ENCODE measurements around the gene MBTPS1. TPM values are rescaled to one million over a fixed set of nuclear protein-coding genes. Genes with fewer than 3 reads are reported as not detected.
A peak's percentile ranks its signal among the peaks of the same experiment; 100 is the strongest.
"Not testable (repeated sequence)": the region's sequence is repeated elsewhere in the genome, so short reads cannot be mapped to it uniquely, and the experiment has no call there.

The MBTPS1 gene
- total RNA-seq, 2 experiments from 2014 or later: 36.9 to 41.3 TPM

DNA sequence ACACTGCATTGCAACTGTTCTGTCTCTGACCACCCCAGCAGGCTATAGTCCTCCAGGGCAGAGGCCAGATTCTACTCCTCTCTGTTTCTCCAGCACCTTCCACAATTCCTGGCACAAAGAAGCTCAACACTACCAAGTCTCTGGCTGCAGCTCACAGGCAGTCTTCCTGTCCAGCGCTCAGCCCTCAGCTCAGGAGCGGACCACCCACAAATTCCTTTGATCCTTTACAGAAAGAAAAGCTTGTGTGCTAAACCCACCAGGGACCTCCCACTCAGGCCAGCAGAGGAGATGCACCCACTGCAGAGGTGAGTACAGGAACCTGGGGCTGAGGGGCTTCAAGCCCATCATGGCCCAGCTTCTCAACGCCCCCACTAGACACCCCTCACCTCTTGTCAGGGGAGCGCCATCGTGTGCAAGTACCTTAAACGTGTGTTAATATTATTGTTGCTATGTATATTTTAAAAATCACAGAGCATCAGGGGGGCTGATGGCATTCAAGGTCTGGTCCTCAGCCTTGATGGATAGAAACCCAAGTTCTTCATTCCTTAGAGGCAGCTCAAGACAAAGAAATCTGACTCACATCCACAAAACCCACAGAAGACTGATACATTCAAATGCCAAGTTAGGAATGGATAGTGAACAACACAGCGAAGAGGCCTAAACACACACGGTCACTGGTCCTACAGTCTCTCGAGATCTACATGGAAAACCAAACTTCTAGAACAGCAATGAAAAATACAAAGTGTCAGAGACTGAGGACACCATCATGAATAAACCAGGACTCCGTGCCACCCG, 19.8 kb upstream of the MBTPS1 start:
- no peak overlapping the region for H3K27ac Mint-ChIP-seq
- H3K9me3 Mint-ChIP-seq: no peaks in the 10 kb centered on the region
- no peaks in the 10 kb centered on the region for H3K27me3 Mint-ChIP-seq (ENCODE audit: low read depth)
- H3K4me3 Mint-ChIP-seq: no peak overlapping the region
- DNase-seq: no peak
- intact Hi-C loops (cut with micrococcal nuclease): no loop called here
- no peaks in the 10 kb centered on the region for H3K36me3 Mint-ChIP-seq (ENCODE audit: low read depth)
- CTCF ChIA-PET: no interaction called here
- peaks cover 33% of the 10 kb centered on the region for H3K4me1 Mint-ChIP-seq (ENCODE audit: low read depth)

DNA sequence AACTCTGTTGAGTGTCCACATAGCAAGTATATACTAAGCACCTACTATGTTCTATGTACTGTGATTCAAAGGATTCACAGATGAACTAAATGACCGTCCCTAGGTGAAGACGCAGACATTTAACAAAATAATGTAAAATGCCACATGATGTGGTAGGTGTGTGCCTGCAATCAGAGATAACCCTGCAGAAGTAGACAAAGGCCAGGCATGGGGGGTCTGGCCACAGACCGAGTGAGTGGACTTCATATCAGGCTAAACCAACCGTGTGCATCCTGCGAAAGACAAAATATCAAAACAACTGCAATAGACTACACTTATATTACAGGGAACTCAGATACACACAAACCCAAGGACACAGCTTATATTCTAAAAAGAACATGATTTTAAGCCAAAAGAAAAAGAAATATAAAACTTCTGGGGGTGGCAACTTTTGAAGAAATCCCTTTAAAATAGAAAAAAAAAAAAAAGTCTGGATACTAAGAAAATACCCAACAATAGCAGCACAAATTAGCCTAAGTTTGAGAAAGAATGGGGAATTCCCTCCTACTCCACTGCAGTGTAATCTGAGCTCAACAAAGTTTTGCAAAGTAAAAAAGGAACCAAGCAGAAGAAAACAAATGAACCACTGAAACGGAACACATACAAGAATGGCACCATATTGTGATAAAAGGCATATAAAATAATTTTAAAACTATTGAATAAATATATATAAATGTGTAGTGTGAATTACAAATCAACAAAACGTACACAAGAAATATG, 16.0 kb upstream of the MBTPS1 start:
- Mint-ChIP-seq H3K9me3 (no peaks in the 10 kb centered on the region), H3K27me3 (ENCODE audit: low read depth) (no peaks in the 10 kb centered on the region), H3K36me3 (ENCODE audit: low read depth) (peaks cover 2% of the 10 kb centered on the region), H3K27ac (no peak overlapping the region), H3K4me3 (no peak overlapping the region), H3K4me1 (ENCODE audit: low read depth) (peaks cover 13% of the 10 kb centered on the region)
- CTCF ChIA-PET: interaction anchor here (0.6 to 2.0 kb wide), 5 partner anchors 24 to 55 kb away, joined by 3 to 6 read pairs (median 3); no protein-coding TSS in a partner anchor
- no peak for DNase-seq
- intact Hi-C loops (cut with micrococcal nuclease): no loop called here

DNA sequence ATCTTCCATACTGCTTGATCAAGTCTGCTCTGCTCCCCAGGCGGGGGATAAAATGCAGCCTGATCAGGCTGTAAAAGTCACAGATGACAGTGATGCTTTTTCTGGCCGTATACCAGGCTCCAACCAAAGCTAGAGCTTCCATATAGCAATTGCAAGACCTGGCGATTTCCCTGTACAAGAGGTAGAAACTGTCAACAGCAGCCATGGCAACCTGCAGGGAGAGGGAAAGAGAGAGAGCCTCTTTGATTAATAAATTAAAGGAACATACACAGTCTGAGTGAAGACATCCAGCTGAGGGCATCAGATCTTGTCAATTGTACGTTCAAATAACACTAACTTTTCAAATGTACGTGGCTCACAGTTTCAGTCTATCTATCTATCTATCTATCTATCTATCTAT, 14.4 kb upstream of the MBTPS1 start:
- CTCF ChIA-PET: interaction anchor here (2.0 kb wide), 1 partner anchor 44 kb away, joined by 6 read pairs; no protein-coding TSS in a partner anchor
- Mint-ChIP-seq H3K36me3 (ENCODE audit: low read depth) (peaks cover 5% of the 10 kb centered on the region), H3K4me3 (no peak overlapping the region), H3K4me1 (ENCODE audit: low read depth) (peaks cover 3% of the 10 kb centered on the region), H3K9me3 (no peaks in the 10 kb centered on the region), H3K27ac (no peak overlapping the region), H3K27me3 (ENCODE audit: low read depth) (no peaks in the 10 kb centered on the region)
- no peak for DNase-seq
- intact Hi-C loops (cut with micrococcal nuclease): no loop called here

DNA sequence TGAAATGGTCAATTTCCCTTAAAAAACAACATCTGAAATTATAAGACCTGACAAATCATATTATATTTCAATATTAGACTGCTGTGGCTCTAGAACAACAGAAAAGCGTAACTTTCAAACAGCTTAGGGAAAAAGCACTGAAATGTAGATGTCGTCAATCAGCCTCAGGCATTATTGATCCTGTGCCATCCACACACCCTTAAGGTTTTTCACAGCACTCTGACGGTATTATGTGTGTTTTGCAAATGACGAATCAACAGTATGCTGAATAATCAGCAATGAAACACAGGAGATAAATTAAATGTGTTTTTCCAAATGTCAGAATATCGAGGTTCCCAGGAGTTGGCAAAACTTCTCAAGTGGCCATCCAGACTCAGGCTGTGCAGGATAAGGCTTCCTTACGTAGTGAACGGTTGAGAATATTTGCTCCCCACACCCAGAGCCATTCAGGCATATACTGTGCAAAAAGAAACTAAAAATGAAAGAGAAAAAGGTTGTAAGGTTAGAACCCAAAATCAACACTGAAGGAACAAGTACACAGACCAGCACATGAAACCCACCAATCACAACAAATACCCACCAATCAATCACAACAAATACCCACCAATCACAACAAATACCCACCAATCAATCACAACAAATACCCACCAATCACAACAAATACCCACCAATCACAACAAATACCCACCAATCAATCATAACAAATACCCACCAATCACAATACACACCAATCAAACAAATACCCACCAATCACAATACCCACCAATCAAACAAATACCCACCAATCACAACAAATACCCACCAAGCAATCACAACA, 7.7 kb upstream of the MBTPS1 start:
- Mint-ChIP-seq H3K36me3 (ENCODE audit: low read depth) (peaks cover 6% of the 10 kb centered on the region), H3K27me3 (ENCODE audit: low read depth) (no peaks in the 10 kb centered on the region), H3K9me3 (no peaks in the 10 kb centered on the region), H3K4me1 (ENCODE audit: low read depth) (no peaks in the 10 kb centered on the region), H3K4me3 (no peak overlapping the region), H3K27ac (no peak overlapping the region)
- no peak for DNase-seq
- CTCF ChIA-PET: no interaction called here
- intact Hi-C loops (cut with micrococcal nuclease): no loop called here

DNA sequence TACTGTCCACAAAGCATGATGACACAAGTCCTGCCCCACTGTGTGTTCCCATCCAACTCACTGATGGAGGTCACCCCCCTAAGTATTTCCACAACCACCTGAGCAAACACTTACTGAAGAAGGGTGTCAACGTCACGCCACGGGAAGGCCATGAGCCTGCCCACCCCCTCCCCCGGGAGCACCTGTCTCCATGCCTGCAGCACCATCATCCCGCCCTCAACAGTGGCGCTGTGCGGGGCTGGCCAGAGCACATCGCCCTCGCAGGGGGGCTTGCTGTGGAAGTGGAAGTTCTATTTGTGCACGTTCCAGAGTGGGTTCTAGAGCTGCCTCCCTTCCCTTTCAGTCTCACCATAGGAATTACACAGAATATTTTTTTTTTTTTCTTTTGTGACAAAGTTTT, 4.3 kb upstream of the MBTPS1 start:
- H3K9me3 Mint-ChIP-seq: no peaks in the 10 kb centered on the region
- no peak for DNase-seq
- peaks cover 3% of the 10 kb centered on the region for H3K36me3 Mint-ChIP-seq (ENCODE audit: low read depth)
- H3K27ac Mint-ChIP-seq: no peak overlapping the region
- CTCF ChIA-PET: no interaction called here
- no peak overlapping the region for H3K4me3 Mint-ChIP-seq
- intact Hi-C loops (cut with micrococcal nuclease): no loop called here
- H3K27me3 Mint-ChIP-seq (ENCODE audit: low read depth): no peaks in the 10 kb centered on the region
- H3K4me1 Mint-ChIP-seq (ENCODE audit: low read depth): peaks cover 10% of the 10 kb centered on the region

- Mint-ChIP-seq H3K9me3 (no peaks in the 10 kb centered on the region), H3K4me3 (no peak overlapping the region), H3K27me3 (ENCODE audit: low read depth) (no peaks in the 10 kb centered on the region), H3K4me1 (ENCODE audit: low read depth) (peaks cover 17% of the 10 kb centered on the region), H3K27ac (no peak overlapping the region), H3K36me3 (ENCODE audit: low read depth) (no peaks in the 10 kb centered on the region)
- CTCF ChIA-PET: interaction anchor here (1.1 kb wide), 1 partner anchor 157 kb away, joined by 3 read pairs; no protein-coding TSS in a partner anchor
- intact Hi-C loops (cut with micrococcal nuclease): no loop called here
- DNase-seq: no peak
Observed at GRCh38 chr16:84120023-84120422, 3.3 kb upstream of the MBTPS1 start.

DNA sequence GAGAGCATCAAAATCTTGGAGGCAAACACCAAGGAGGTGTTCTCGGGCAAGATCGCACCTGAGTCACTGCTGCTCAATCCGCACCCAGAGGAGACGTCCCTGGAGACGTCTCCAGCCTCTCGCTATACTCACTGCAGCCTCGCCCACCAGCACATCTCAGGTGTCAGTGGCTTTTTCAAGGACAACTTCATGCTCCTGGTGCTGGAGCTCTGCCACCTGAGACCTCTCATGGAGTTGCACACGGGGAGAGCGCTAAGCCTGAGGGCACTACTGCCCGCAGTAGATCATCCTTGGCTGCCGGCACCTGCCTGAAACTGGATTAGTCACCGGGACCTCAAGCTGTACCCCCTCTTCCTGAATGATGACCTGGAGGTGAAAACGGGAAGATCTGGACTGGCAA, 2.6 kb upstream of the MBTPS1 start:
- Mint-ChIP-seq H3K27ac (no peak overlapping the region), H3K36me3 (ENCODE audit: low read depth) (no peaks in the 10 kb centered on the region), H3K4me3 (no peak overlapping the region), H3K4me1 (ENCODE audit: low read depth) (peaks cover 18% of the 10 kb centered on the region), H3K9me3 (no peaks in the 10 kb centered on the region), H3K27me3 (ENCODE audit: low read depth) (no peaks in the 10 kb centered on the region)
- intact Hi-C loops (cut with micrococcal nuclease): no loop called here
- no peak for DNase-seq
- CTCF ChIA-PET: interaction anchor here (1.1 kb wide), 2 partner anchors 54 to 158 kb away, joined by 3 read pairs; no protein-coding TSS in a partner anchor

GRCh38 chr16:84118315-84118714, 1.6 kb upstream of the MBTPS1 start:
- peaks cover 22% of the 10 kb centered on the region for H3K4me1 Mint-ChIP-seq (ENCODE audit: low read depth)
- H3K9me3 Mint-ChIP-seq; H3K36me3 Mint-ChIP-seq (ENCODE audit: low read depth): not testable (repeated sequence)

GRCh38 chr16:84117494-84117843, 727 bp upstream of the MBTPS1 start:
- no peaks in the 10 kb centered on the region for H3K9me3 Mint-ChIP-seq
- intact Hi-C loops (cut with micrococcal nuclease): loop anchor here (2.0 kb wide), 2 partner anchors 219 to 311 kb away; partner anchors contain the start of genes HSBP1 and MLYCD
- H3K27ac Mint-ChIP-seq: peak overlapping the region; percentile 86
- no peaks in the 10 kb centered on the region for H3K36me3 Mint-ChIP-seq (ENCODE audit: low read depth)
- peaks cover 24% of the 10 kb centered on the region for H3K4me1 Mint-ChIP-seq (ENCODE audit: low read depth)
- no peaks in the 10 kb centered on the region for H3K27me3 Mint-ChIP-seq (ENCODE audit: low read depth)
- H3K4me3 Mint-ChIP-seq: peak overlapping the region; percentile 91
- CTCF ChIA-PET: interaction anchor here (0.9 to 2.2 kb wide), 9 partner anchors 20 to 70 kb away, joined by 3 to 12 read pairs (median 4); partner anchors contain the start of genes DNAAF1, HSDL1 and TAF1C
- DNase-seq: peak; percentile 57

More at GRCh38 chr16:84118315-84118714, 1.6 kb upstream of the MBTPS1 start:
- DNase-seq; H3K27ac Mint-ChIP-seq; H3K27me3 Mint-ChIP-seq (ENCODE audit: low read depth); intact Hi-C loops (cut with micrococcal nuclease): not testable (repeated sequence)
- CTCF ChIA-PET: interaction anchor here (0.5 to 1.1 kb wide), 2 partner anchors 18 to 55 kb away, joined by 3 read pairs; no protein-coding TSS in a partner anchor
- H3K4me3 Mint-ChIP-seq: peak overlapping the region; percentile 53

- H3K27me3 Mint-ChIP-seq (ENCODE audit: low read depth): no peaks in the 10 kb centered on the region
- DNase-seq: peak; percentile 70
Observed at GRCh38 chr16:84115919-84116719, 623 bp downstream of the MBTPS1 start.

GRCh38 chr16:84111949-84112348, 4.8 kb downstream of the MBTPS1 start:
- H3K4me1 Mint-ChIP-seq (ENCODE audit: low read depth): peaks cover 44% of the 10 kb centered on the region
- H3K9me3 Mint-ChIP-seq; H3K27ac Mint-ChIP-seq; intact Hi-C loops (cut with micrococcal nuclease); H3K4me3 Mint-ChIP-seq; H3K36me3 Mint-ChIP-seq (ENCODE audit: low read depth); H3K27me3 Mint-ChIP-seq (ENCODE audit: low read depth): not testable (repeated sequence)
- DNase-seq: peak; percentile 26
- CTCF ChIA-PET: interaction anchor here (0.8 to 1.2 kb wide), 3 partner anchors 22 to 75 kb away, joined by 3 to 6 read pairs (median 3); partner anchors contain the start of gene TAF1C

More at GRCh38 chr16:84115919-84116719, 623 bp downstream of the MBTPS1 start:
- H3K27ac Mint-ChIP-seq: peak overlapping the region; percentile 89
- CTCF ChIA-PET: interaction anchor here (0.6 to 2.2 kb wide), 10 partner anchors 21 to 72 kb away, joined by 3 to 12 read pairs (median 3); partner anchors contain the start of gene TAF1C
- H3K9me3 Mint-ChIP-seq: no peaks in the 10 kb centered on the region
- peak overlapping the region; percentile 91 for H3K4me3 Mint-ChIP-seq
- intact Hi-C loops (cut with micrococcal nuclease): loop anchor here (1.0 to 2.0 kb wide), 5 partner anchors 29 to 309 kb away; partner anchors contain the start of genes DNAAF1, HSBP1, HSDL1 and MLYCD
- H3K4me1 Mint-ChIP-seq (ENCODE audit: low read depth): peaks cover 32% of the 10 kb centered on the region
- H3K36me3 Mint-ChIP-seq (ENCODE audit: low read depth): no peaks in the 10 kb centered on the region

Data from activated naive CD4-positive, alpha-beta T cell treated with anti-CD3 and anti-CD28 coated beads for 36 hours (primary cell).